GM18498 (cell line): ENCODE data around the gene FHL2.
"Not testable (repeated sequence)": the region's sequence is repeated elsewhere in the genome, so short reads cannot be mapped to it uniquely, and the experiment has no call there.

ENCODE experiments used
- ATAC-seq: cut with Tn5 transposase; IDR thresholded peaks from one replicate; pipeline ENCODE4 v1.9.1; 2021; ENCODE audit warnings: mild to moderate bottlenecking, moderate library complexity; ENCODE audit not compliant: unreplicated experiment

Gene FHL2

GRCh38 chr2:105344704-105345345, 54.0 kb downstream of the FHL2 start:
- no peak for ATAC-seq

DNA sequence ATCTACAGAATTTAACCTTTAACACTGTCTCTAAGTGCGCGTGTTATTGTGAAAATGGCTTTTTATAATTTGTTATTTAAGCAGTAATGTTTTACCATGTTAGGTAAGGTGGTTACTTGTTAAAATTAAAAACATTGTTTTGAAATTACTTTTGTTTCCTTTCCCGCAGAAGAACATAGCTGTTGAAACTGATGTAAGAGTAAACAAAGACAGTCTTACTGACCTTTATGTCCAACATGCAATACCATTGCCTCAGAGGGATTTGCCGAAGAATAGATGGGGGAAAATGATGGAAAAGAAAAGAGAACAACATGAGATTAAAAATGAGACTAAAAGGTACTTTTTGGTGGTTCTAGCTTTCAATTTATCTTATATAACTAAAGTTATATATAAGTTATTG, 59.4 kb downstream of the FHL2 start:
- ATAC-seq = no peak

DNA sequence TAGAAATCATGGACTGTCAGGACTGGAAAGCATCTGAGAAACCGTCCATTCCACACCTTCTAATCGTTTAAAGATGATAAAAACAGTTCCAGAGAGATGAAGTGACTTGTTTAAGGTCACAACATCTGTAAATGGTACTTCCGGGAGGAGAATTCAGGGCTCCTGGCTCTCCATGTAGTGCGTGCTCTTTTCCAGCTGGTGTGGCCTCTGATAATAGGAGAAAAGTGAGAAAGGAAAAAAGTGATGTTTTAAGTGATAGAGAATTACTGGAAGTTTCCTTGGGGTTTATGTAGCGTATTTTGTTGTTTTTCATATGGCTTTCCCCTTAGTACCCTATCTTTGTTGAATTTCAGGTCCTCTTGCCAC, 60.8 kb downstream of the FHL2 start:
- ATAC-seq = peak; percentile 17

DNA sequence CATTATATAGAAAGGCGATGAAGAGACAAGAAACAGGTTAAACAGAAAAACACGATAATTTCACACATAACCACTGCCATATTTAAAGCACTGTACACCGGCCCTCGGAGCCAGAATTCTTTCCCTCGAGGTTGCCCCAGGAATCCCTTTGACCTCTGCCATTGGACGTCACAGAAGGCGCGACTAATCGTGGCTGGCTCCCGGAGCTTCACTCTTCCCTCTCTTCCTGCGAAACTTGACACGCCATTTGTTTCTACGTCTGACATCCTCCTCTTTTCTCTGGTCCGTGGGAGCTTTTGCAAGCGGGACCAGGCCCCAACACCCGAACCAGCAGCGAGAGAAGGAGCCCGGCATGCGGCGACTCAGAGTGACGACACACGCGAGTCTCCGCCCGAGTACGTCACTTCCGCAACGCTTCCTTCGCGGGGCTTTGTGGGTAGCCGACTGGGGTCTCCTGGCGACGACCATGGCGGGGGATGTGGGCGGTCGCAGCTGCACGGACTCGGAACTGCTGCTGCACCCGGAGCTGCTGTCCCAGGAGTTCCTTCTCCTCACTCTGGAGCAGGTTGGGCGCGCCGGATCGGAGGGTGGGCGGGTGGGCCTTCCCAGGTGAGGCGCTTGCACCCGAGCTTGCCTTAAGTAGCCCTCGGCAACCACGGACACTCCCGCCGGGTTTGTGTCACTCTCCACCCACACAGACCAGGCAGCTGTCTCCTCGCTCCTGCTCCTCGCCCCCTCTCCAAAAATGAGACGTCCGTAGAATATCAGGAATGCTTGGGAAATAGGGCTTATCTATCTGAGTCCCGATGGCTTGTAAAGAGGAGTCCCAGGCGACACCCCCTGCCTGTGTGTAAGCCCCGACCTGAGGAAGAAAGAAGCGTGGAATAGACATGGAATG, 61.5 kb downstream of the FHL2 start, which contains the start of gene C2orf49:
C2orf49 (plus strand) TSS at position 419 of the 898 bp plus-strand sequence; CDS start at position 467, 48 bp downstream.
- peak; percentile 94 for ATAC-seq

DNA sequence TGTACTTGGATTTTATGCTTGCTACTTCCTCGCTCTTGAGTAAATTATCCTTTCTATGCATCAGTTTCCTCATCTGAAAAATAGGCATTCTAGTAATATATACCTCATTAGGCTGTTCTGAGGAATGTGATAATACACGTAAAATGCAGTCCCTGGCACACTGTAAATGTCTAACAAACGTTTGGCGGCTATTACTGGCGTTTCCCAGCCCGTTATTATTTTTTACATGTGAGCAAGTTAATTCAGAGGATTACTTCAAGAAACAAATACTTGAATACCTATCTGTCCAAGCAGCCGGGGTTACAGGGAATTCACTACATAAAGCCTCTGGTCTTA, 62.1 kb downstream of the FHL2 start:
- ATAC-seq = no peak

DNA sequence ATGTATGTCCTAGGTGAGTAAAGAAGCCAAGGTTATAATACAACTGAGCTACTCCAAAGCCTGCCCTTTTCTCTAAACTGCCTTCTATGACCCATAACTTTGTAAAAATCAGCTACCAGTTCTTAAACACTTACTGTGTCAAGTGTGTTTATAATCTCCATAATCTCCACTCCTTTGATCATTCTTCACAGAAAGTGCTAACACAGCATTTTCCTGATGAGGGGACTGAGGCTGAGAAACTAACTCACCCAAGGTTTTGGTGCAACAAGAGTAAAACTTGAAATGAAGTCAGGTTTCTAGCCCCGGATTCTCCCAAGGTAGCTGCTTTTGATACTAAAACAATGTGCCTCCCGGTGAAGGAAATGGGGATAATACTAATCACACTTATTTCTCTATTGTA, 63.4 kb downstream of the FHL2 start:
- no peak for ATAC-seq

GRCh38 chr2:105334211-105334610, 64.6 kb downstream of the FHL2 start:
- ATAC-seq = no peak

GRCh38 chr2:105330681-105331375, 68.0 kb downstream of the FHL2 start:
- ATAC-seq = no peak

DNA sequence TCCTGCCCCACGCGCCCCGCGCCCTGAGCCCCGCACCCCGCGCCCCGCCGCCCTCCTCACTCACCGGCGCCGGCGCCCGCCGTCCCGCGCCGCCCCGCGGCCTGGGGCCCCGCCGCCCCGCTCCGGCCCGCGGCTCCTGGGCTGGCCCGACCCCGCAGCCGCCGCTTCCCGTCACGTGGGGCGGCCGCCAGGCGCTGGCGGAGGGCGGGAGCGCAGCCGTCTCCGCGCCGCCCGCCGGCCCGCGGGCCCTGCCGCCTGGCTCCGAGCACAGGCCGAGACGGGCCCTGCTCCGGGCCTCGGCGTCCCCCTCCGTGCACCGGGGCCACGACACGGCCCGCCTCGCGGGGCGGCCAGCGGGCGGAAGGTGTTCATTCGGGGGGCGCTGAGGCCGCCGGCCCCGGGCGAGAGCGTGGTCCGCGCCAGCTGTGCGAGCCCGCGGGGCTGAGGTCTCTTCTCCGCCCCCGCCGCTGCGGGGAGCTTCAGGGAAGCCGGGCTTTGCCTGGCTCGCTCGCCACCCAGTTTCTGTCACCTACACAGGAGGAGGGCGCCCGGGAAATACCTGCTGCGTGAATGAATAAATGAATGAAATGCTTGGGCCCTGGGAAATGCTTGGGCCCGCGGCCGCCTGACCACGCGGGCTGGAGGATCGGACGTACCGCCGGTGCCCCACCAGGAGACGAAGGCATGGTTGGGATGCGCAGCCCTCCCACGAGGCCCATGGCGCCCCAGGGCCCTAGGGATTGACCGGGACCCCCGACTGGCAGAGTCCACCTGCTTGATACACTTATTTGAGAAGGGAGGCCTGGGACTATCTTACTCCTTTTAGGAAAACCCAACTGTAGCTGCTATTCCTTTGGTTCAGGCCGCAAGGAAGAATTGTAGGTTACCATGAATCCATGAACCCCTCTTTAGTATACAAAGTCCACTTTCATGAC, 69.0 kb downstream of the FHL2 start, which contains the start of gene TGFBRAP1:
TGFBRAP1 (minus strand) TSS at position 175 of the 935 bp plus-strand sequence. CDS start 21,434 bp downstream, outside the sequence.
- ATAC-seq = peak; percentile 82

- ATAC-seq = peak; percentile 8
These were observed 69.7 kb downstream of the FHL2 start for GRCh38 chr2:105329197-105329554.

- ATAC-seq = peak; percentile 36
These were observed 70.3 kb downstream of the FHL2 start for GRCh38 chr2:105328281-105329196.

DNA sequence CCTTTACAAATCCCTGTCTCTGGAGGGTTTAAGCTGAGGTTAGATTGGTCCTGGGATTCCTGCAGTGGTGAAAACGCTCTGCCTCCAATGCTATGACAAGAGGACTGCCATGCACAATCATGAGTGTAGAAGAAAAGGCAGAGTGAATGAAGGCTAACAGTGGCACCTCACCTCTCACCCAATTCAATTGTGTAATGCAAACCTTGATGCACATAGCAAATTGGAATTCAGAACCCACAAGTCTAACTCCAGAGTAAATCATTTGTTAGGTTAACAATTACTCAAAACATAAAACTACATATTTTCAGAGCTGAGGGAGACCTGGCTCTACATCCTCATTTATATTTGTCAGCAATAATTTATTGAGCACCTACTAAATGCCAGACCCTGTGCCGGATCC, 71.2 kb downstream of the FHL2 start:
- no peak for ATAC-seq

GRCh38 chr2:105327271-105327670, 71.6 kb downstream of the FHL2 start:
- not testable (repeated sequence) for ATAC-seq

GRCh38 chr2:105325389-105325963, 73.4 kb downstream of the FHL2 start:
- ATAC-seq = no peak

- ATAC-seq = no peak
These were observed 74.1 kb downstream of the FHL2 start for GRCh38 chr2:105324732-105325131.

DNA sequence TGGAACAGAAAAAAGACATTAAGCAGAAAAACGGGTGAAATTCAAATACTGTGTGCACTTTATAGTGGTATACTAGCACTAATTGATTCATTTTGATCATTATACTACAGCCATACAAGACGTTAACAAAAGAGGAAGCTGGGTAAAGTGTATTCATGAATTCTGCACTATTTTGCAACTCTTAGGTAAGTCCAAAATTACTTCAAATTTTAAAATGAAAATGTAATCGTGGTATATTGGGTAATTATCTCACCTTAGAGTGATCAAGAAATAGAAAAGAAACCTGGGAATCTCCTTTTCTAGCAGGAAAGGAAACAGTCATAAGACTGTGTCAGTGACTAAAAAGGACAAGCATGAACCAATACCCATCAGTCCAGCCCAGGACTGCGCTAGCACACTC, 74.8 kb downstream of the FHL2 start:
- ATAC-seq = no peak

DNA sequence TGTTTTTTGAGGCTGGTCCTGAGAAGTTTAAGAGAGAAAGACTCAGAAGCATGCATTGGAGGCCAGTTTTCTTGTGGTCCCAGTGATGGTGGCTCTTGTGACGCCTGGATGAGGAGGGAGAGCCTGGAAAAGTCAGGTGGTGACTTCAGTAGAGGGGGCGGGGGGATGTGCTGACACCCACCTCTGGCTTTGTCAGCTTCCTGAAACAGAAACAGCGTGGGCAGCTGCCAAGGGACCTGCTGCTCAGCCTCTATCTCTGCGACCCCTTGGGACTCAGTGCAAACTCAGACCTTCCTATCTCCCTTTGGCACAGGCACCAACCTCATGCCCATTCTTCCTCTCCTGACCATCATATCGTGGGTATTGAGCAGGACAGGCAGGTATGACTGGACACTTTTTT, 75.7 kb downstream of the FHL2 start:
- no peak for ATAC-seq

- ATAC-seq = peak; percentile 55
These were observed 76.8 kb downstream of the FHL2 start for GRCh38 chr2:105321875-105322646.
